A549 (cell line): ENCODE results near the gene SRA1. TPM values are rescaled to one million over a fixed set of nuclear protein-coding genes. Genes with fewer than 3 reads are reported as not detected.

ENCODE experiments used
- ATAC-seq, 2 experiments: fragments of 200-7000 bp in 1 of 2; fragments of >200 bp in 1 of 2; cut with Nextera tagmentation in 1 of 2; cut with Tn5 transposase in 1 of 2; 3 replicates each; pipeline versions ENCODE4 v1.8.0 to v1.9.1; 2018 to 2020; ENCODE audit warnings: mild to moderate bottlenecking in 1 of 2, moderate library complexity in 1 of 2
- CTCF ChIA-PET: fragments of 300-600 bp; sonication (Branson Sonifier 250); formaldehyde crosslinking; extraction: SDS; loops from one replicate; lab custom pipeline; 2021; ENCODE audit warnings: antibody characterized with exemption, inconsistent platforms; lab: Yijun Ruan, JAX
- POLR2A ChIA-PET: fragments of 350-600 bp; formaldehyde crosslinking; extraction: SDS; loops from one replicate; lab custom pipeline; 2021; ENCODE audit warnings: antibody characterized with exemption, inconsistent platforms; lab: Yijun Ruan, JAX
- DNase-seq, 2 experiments: peaks; one replicate each; pipeline versions ENCODE4 v3.0.0 to v3.0.0-alpha.2; 2011 to 2016; ENCODE audit warnings: low read depth in 1 of 2, low spot score in 1 of 2
- FAIRE-seq: peaks from 2 replicates; lab custom pipeline; 2011; peaks lifted over from hg19 to GRCh38; lab: Jason Lieb, UNC
- H3K27ac ChIP-seq, 2 experiments: fragments of >200 bp; sonication (Bioruptor Twin); formaldehyde crosslinking; 3 replicates each; pipeline ENCODE4 v1.5.1; 2016 to 2017
- H3K4me1 ChIP-seq: fragments of >200 bp; sonication (Bioruptor Twin); formaldehyde crosslinking; 3 replicates; pipeline ENCODE4 v1.6.1; 2016
- H3K4me2 ChIP-seq: fragments of >200 bp; sonication (Bioruptor Twin); formaldehyde crosslinking; 3 replicates; pipeline ENCODE4 v1.6.1; 2016
- H3K4me3 ChIP-seq: fragments of >200 bp; sonication (Bioruptor Twin); formaldehyde crosslinking; 3 replicates; pipeline ENCODE4 v1.5.1; 2016
- H3K9me3 ChIP-seq: fragments of >200 bp; sonication (Bioruptor Twin); formaldehyde crosslinking; 3 replicates; pipeline ENCODE4 v1.6.1; 2016
- CBX8 ChIP-seq: fragments of 200-600 bp; sonication (generic); IDR thresholded peaks from 2 replicates; pipeline ENCODE4 v1.6.1; 2016
- CHD2 ChIP-seq: fragments of 150-350 bp; IDR thresholded peaks from 2 replicates; pipeline ENCODE4 v1.6.1; 2014; ENCODE audit warnings: low read length; ENCODE audit not compliant: partially characterized antibody
- ESRRA ChIP-seq: fragments of 150-350 bp; IDR thresholded peaks from 2 replicates; pipeline ENCODE4 v1.6.1; 2014; ENCODE audit warnings: mild to moderate bottlenecking, low read length, borderline replicate concordance
- FOSB ChIP-seq: fragments of 250-450 bp; sonication (Bioruptor Pico); IDR thresholded peaks from 2 replicates; pipeline ENCODE4 v1.5.0; 2020; ENCODE audit warnings: mild to moderate bottlenecking, moderate library complexity
- GATA3 ChIP-seq: IDR thresholded peaks from 2 replicates; pipeline ENCODE4 v1.6.1; 2012; ENCODE audit warnings: borderline replicate concordance
- JUN ChIP-seq, 2 experiments: fragments of >200 bp; sonication (Bioruptor Twin); formaldehyde crosslinking; IDR thresholded peaks; 2 replicates in 1 of 2; 3 replicates in 1 of 2; pipeline ENCODE4 v1.6.1; 2016 to 2017
- MAFK ChIP-seq: fragments of 450-650 bp; IDR thresholded peaks from 2 replicates; pipeline ENCODE4 v1.6.1; 2014; ENCODE audit not compliant: partially characterized antibody
- MAZ ChIP-seq: fragments of 150-350 bp; IDR thresholded peaks from 2 replicates; pipeline ENCODE4 v1.6.1; 2014; ENCODE audit warnings: antibody characterized with exemption, low read depth, low read length, borderline replicate concordance
- MYC ChIP-seq: IDR thresholded peaks from 2 replicates; pipeline ENCODE4 v1.6.1; 2012; ENCODE audit warnings: mild to moderate bottlenecking, inconsistent platforms, low read length, improper control_type of control experiment, borderline replicate concordance
- NFE2L2 ChIP-seq: fragments of 150-350 bp; conservative IDR thresholded peaks from 2 replicates; pipeline ENCODE4 v1.6.1; 2014; ENCODE audit warnings: low read length
- PHF8 ChIP-seq: fragments of 200-600 bp; sonication (generic); IDR thresholded peaks from 2 replicates; pipeline ENCODE4 v1.6.1; 2016; ENCODE audit warnings: low read depth, mild to moderate bottlenecking, antibody characterized with exemption, moderate library complexity, borderline replicate concordance
- RFX5 ChIP-seq: fragments of 450-650 bp; IDR thresholded peaks from 2 replicates; pipeline ENCODE4 v1.7.1; 2014; ENCODE audit warnings: antibody characterized with exemption, mild to moderate bottlenecking, moderate library complexity
- SMC3 ChIP-seq: fragments of >200 bp; sonication (Bioruptor Twin); formaldehyde crosslinking; IDR thresholded peaks from 3 replicates; pipeline ENCODE4 v1.6.1; 2018; ENCODE audit warnings: inconsistent platforms
- TFCP2L1 ChIP-seq: fragments of 250-450 bp; sonication (Bioruptor Pico); IDR thresholded peaks from 2 replicates; pipeline ENCODE4 v1.5.0; 2021; ENCODE audit warnings: mild to moderate bottlenecking
- ZFP36 ChIP-seq: fragments of 450-650 bp; IDR thresholded peaks from 2 replicates; pipeline ENCODE4 v1.6.1; 2014; ENCODE audit warnings: borderline replicate concordance; ENCODE audit not compliant: partially characterized antibody
- ZNF302 ChIP-seq: fragments of 250-450 bp; sonication (Bioruptor Pico); IDR thresholded peaks from 2 replicates; pipeline ENCODE4 v1.9.0; 2021; ENCODE audit warnings: inconsistent platforms, mild to moderate bottlenecking, moderate library complexity
- ZSCAN20 ChIP-seq: fragments of 250-450 bp; sonication (Bioruptor Pico); IDR thresholded peaks from 2 replicates; pipeline ENCODE4 v1.8.0; 2022; ENCODE audit warnings: mild to moderate bottlenecking, moderate library complexity
- WGBS: methylation state at CpG from one replicate; pipeline ENCODE4 v1.1.6; 2017; ENCODE audit errors: missing lambda C conversion rate; 5-methylcytosine and 5-hydroxymethylcytosine counted together
- polyA plus RNA-seq, 4 experiments: library from polyadenylated mRNA; depleted of rRNA in 3 of 4; stranded (reverse); fragments of >200 nt; fragmentation: RNase III in 1 of 4; extraction: RNeasy Plus Mini Kit Qiagen cat#74134 plus additional on column Dnase treatment in 1 of 4; gene quantifications; 2 replicates in 3 of 4; 3 replicates in 1 of 4; pipeline ENCODE4 v1.2.3, GENCODE V29; 2011 to 2017
- TF ChIP-seq, protein P1 (sequence below): IDR thresholded peaks from 2 replicates; pipeline ENCODE4 v1.6.1; 2012
- TF ChIP-seq, protein P2 (sequence below): IDR thresholded peaks from 2 replicates; pipeline ENCODE4 v1.6.1; 2012; ENCODE audit warnings: low read depth, borderline replicate concordance
- TF ChIP-seq, protein P3 (sequence below): fragments of >200 bp; sonication (Bioruptor Twin); formaldehyde crosslinking; IDR thresholded peaks from 2 replicates; pipeline ENCODE4 v1.6.1; 2016
- TF ChIP-seq, protein P4 (sequence below): IDR thresholded peaks from 2 replicates; pipeline ENCODE4 v1.6.1; 2012
- TF ChIP-seq, protein P5 (sequence below): fragments of 250-450 bp; sonication (Bioruptor Pico); IDR thresholded peaks from 2 replicates; pipeline ENCODE4 v1.5.0; 2020; ENCODE audit warnings: low read depth, mild to moderate bottlenecking, moderate library complexity
- TF ChIP-seq, protein P6 (sequence below): fragments of 200-600 bp; sonication (generic); IDR thresholded peaks from 2 replicates; pipeline ENCODE4 v1.6.1; 2016; ENCODE audit warnings: antibody characterized with exemption, mild to moderate bottlenecking, moderate library complexity
- TF ChIP-seq, protein P7 (sequence below): fragments of 250-450 bp; sonication (Bioruptor Pico); IDR thresholded peaks from 2 replicates; pipeline ENCODE4 v1.5.0; 2021; ENCODE audit warnings: mild to moderate bottlenecking, moderate library complexity, borderline replicate concordance

The SRA1 gene
- polyA plus RNA-seq, 2 of the 4 experiments (the other 2 are of a cell fraction) = 28.6 to 50.8 TPM

DNA sequence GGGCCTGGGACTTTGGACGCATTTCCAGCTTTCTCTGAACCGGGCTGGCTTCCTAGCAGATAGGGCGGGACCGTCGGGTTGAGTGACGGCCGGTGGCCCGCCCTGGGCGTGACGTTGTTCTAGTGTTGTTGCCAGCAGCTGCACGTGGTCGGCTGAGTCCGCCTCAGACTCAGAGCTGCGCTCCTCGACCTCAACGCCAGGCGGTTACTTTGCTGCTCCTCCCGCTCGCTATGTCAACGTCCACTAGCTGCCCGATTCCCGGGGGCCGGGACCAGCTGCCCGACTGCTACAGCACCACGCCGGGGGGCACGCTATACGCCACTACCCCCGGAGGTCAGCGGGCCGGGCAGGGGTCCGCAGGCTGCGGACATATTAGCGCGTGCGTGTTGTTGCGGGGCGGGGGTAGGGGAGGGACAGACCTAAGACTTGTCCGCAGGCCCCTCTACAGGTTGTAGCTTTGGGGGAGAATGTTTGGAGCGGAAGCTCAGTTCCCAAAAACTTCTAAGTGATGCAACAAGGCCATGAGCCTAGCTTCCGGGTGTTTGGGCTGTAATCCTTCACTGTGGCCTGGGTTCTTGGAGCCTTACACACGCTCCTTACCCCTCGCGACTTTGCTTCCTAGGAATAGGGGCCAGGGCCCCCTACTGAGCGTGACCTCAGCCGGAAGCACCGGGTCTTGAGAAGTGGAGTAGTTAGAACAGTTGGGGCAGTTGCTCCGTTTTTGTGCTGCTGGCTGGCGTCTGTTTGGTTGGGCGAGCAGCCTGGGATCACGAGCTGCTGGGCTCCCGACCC is 9.6 kb downstream of the SRA1 start, which contains the start of gene EIF4EBP3 (continued):
- TF ChIP-seq, protein P1, sequence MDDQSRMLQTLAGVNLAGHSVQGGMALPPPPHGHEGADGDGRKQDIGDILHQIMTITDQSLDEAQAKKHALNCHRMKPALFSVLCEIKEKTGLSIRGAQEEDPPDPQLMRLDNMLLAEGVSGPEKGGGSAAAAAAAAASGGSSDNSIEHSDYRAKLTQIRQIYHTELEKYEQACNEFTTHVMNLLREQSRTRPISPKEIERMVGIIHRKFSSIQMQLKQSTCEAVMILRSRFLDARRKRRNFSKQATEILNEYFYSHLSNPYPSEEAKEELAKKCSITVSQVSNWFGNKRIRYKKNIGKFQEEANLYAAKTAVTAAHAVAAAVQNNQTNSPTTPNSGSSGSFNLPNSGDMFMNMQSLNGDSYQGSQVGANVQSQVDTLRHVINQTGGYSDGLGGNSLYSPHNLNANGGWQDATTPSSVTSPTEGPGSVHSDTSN = peak; percentile 89
- TF ChIP-seq CBX8 (no peak), ZNF302 (no peak), CHD2 (no peak), MYC (peak; percentile 90; the same call in 1 of the 2 replicates), RFX5 (no peak), PHF8 (no peak), TFCP2L1 (CRISPR knock-in tag) (no peak), MAFK (no peak), FOSB (0 out of 2 replicates have a peak, but pooled peaks have one; percentile 67), ESRRA (no peak), SMC3 (peak; percentile 27; the same call in 2 of the 3 replicates)
- TF ChIP-seq, protein P2, sequence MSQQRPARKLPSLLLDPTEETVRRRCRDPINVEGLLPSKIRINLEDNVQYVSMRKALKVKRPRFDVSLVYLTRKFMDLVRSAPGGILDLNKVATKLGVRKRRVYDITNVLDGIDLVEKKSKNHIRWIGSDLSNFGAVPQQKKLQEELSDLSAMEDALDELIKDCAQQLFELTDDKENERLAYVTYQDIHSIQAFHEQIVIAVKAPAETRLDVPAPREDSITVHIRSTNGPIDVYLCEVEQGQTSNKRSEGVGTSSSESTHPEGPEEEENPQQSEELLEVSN = peak; percentile 57
- TF ChIP-seq, protein P3, sequence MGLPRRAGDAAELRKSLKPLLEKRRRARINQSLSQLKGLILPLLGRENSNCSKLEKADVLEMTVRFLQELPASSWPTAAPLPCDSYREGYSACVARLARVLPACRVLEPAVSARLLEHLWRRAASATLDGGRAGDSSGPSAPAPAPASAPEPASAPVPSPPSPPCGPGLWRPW = no peak
- TF ChIP-seq, protein P4, sequence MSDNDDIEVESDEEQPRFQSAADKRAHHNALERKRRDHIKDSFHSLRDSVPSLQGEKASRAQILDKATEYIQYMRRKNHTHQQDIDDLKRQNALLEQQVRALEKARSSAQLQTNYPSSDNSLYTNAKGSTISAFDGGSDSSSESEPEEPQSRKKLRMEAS = peak; percentile 96
- TF ChIP-seq, protein P5, sequence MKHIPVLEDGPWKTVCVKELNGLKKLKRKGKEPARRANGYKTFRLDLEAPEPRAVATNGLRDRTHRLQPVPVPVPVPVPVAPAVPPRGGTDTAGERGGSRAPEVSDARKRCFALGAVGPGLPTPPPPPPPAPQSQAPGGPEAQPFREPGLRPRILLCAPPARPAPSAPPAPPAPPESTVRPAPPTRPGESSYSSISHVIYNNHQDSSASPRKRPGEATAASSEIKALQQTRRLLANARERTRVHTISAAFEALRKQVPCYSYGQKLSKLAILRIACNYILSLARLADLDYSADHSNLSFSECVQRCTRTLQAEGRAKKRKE = no peak

DNA sequence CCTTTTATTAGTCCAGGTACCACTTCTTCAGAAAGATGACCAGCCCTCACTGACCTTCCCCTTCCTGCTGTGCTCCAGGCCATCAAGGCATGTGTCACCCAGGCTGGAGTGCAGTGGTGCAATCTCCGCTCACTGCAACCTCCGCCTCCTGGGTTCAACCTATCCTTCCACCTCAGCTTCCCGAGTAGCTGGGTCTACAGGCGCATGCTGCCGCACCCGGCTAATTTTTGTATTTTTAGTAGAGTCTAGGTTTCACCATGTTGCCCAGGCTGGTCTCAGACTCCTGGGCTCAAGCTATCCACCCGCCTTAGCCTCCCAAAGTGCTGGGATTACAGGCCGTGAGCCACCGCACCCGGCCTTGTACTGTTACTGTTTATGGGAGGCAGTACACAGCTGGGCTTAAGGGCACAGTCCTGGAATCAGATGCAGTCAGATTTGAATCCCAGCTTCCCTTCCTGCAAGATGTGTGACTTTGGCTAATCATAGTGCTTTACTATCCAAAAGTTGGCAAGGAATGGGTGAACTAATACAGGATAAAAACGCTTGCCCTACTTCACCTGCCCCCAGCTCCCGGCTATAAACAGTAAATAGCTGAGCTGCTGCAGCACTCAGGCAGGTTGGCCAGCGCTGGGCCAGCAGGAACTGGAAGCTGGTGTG is 10.3 kb downstream of the SRA1 start:
- peak overlapping the region; percentile 56 to 75 for H3K27ac ChIP-seq
- ATAC-seq = peak; percentile 12 to 35; a peak in 5 of 6 replicates
- TF ChIP-seq ESRRA (no peak), ZSCAN20 (no peak), GATA3 (peak; percentile 18; the same call in 1 of the 2 replicates), ZFP36 (no peak), CBX8 (no peak), MAZ (no peak), NFE2L2 (no peak), JUN (IDR thresholded peaks at IDR 0.05) (0 out of 5 replicates have a peak, but pooled peaks of 1 of the 2 experiments have one; percentile 40), SMC3 (no peak), ZNF302 (no peak)
- TF ChIP-seq, protein P4 = no peak
- TF ChIP-seq, protein P6, sequence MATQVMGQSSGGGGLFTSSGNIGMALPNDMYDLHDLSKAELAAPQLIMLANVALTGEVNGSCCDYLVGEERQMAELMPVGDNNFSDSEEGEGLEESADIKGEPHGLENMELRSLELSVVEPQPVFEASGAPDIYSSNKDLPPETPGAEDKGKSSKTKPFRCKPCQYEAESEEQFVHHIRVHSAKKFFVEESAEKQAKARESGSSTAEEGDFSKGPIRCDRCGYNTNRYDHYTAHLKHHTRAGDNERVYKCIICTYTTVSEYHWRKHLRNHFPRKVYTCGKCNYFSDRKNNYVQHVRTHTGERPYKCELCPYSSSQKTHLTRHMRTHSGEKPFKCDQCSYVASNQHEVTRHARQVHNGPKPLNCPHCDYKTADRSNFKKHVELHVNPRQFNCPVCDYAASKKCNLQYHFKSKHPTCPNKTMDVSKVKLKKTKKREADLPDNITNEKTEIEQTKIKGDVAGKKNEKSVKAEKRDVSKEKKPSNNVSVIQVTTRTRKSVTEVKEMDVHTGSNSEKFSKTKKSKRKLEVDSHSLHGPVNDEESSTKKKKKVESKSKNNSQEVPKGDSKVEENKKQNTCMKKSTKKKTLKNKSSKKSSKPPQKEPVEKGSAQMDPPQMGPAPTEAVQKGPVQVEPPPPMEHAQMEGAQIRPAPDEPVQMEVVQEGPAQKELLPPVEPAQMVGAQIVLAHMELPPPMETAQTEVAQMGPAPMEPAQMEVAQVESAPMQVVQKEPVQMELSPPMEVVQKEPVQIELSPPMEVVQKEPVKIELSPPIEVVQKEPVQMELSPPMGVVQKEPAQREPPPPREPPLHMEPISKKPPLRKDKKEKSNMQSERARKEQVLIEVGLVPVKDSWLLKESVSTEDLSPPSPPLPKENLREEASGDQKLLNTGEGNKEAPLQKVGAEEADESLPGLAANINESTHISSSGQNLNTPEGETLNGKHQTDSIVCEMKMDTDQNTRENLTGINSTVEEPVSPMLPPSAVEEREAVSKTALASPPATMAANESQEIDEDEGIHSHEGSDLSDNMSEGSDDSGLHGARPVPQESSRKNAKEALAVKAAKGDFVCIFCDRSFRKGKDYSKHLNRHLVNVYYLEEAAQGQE = no peak
- TF ChIP-seq, protein P7, sequence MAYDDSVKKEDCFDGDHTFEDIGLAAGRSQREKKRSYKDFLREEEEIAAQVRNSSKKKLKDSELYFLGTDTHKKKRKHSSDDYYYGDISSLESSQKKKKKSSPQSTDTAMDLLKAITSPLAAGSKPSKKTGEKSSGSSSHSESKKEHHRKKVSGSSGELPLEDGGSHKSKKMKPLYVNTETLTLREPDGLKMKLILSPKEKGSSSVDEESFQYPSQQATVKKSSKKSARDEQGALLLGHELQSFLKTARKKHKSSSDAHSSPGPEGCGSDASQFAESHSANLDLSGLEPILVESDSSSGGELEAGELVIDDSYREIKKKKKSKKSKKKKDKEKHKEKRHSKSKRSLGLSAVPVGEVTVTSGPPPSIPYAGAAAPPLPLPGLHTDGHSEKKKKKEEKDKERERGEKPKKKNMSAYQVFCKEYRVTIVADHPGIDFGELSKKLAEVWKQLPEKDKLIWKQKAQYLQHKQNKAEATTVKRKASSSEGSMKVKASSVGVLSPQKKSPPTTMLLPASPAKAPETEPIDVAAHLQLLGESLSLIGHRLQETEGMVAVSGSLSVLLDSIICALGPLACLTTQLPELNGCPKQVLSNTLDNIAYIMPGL (CRISPR knock-in tag) = no peak
- TF ChIP-seq, all 56 proteins: peak for 2
- Histone ChIP-seq H3K4me2 (peak overlapping the region; percentile 73), H3K4me1 (peaks cover 26% of the 10 kb centered on the region), H3K4me3 (no peak overlapping the region), H3K9me3 (no peaks in the 10 kb centered on the region)
- no peak for FAIRE-seq
- ChIA-PET POLR2A (interaction anchor here (0.7 to 3.2 kb wide), 5 partner anchors 11 to 164 kb away, joined by 3 to 32 read pairs (median 9); partner anchors contain the start of genes ANKHD1, APBB3, IK and NDUFA2), CTCF (interaction anchor here (0.6 to 4.2 kb wide), 16 partner anchors 8 to 302 kb away, joined by 3 to 21 read pairs (median 4); partner anchors contain the start of genes CD14, SRA1 and TMCO6)
- 77% methylated on average over 13 of the region's 13 CpGs for WGBS
- no peak for DNase-seq
